Progenitor cell of endocrine pancreas (in vitro differentiated cells): ENCODE data around the gene DTNB. TPM values are rescaled to one million over a fixed set of nuclear protein-coding genes. Genes with fewer than 3 reads are reported as not detected.

ENCODE experiments used
- DNase-seq: peaks from one replicate; pipeline ENCODE4 v3.0.0; 2021; ENCODE audit warnings: low spot score; ENCODE audit not compliant: unreplicated experiment
- H3K27ac Mint-ChIP-seq: 2 replicates; pipeline ENCODE4 v1.8.0; 2021; ENCODE audit warnings: mild to moderate bottlenecking, moderate library complexity, mixed read lengths
- H3K27me3 Mint-ChIP-seq: 2 replicates; pipeline ENCODE4 v1.8.0; 2021; ENCODE audit warnings: mixed read lengths
- H3K36me3 Mint-ChIP-seq: 2 replicates; pipeline ENCODE4 v1.8.0; 2022; ENCODE audit warnings: mixed read lengths; ENCODE audit not compliant: insufficient read depth
- H3K4me1 Mint-ChIP-seq: 2 replicates; pipeline ENCODE4 v1.8.0; 2021; ENCODE audit warnings: low read depth, mixed read lengths
- H3K4me3 Mint-ChIP-seq: 2 replicates; pipeline ENCODE4 v1.8.0; 2021; ENCODE audit warnings: low read depth, mild to moderate bottlenecking, moderate library complexity, mixed read lengths
- H3K9me3 Mint-ChIP-seq: 2 replicates; pipeline ENCODE4 v1.8.0; 2021; ENCODE audit warnings: low read depth, mixed read lengths
- CTCF ChIP-seq: fragments of 200-600 bp; sonication (generic); IDR thresholded peaks from one replicate; pipeline ENCODE4 v1.5.0; 2021; ENCODE audit warnings: antibody characterized with exemption, mild to moderate bottlenecking; ENCODE audit not compliant: unreplicated experiment
- total RNA-seq: library from RNA; stranded (reverse); gene quantifications from 2 replicates; pipeline ENCODE4 v1.2.1, GENCODE V29; 2021

The DTNB gene
- total RNA-seq, 1 donor from 2014 or later = 29.3 TPM

DNA sequence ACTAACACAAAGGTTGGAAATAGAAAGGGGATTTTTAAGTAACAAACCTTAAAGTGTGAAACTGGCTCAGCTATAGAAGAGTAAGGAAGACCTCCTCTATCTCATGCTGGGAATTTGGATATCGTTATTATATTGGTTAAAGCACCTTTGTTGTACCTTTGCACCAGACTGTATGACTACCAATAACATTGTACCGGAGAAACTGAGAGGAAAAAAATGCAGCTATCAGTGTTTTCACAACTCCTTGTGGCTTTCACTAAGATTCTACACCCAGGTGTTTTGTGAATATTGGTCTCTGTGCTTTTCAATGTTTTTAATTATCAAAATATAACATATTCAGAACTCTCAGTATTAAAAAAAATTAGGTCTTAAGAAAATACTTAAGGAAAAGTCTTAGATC, 48.7 kb downstream of the DTNB start:
- Mint-ChIP-seq H3K9me3 (no peaks in the 10 kb centered on the region), H3K27ac (no peak overlapping the region), H3K4me1 (peaks cover 4% of the 10 kb centered on the region), H3K36me3 (peaks cover 8% of the 10 kb centered on the region), H3K4me3 (no peak overlapping the region), H3K27me3 (no peaks in the 10 kb centered on the region)
- DNase-seq = no peak
- TF ChIP-seq CTCF = no peak

- Mint-ChIP-seq H3K4me3 (no peak overlapping the region), H3K27ac (peak overlapping the region; percentile 30)
Measured at GRCh38 chr2:25623361-25623760, 50.0 kb downstream of the DTNB start.

DNA sequence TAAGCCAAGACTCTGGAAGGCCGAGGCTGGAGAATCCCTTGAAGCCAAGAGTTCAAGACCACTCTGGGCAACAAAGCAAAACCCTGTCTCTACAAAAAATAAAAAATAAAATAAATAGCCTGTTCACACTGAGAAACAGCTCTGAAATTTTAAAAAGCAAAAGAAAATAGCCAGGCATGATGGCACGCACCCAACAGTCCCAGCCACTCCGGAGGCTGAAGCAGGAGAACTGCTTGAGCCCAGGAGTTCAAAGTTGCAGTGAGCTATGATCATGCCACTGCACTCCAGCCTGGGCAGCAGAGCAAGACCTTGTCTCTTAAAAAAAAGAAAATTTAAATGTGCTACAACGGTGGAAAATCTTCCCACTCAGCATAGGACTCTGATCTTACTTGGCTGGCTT, 52.7 kb downstream of the DTNB start:
- TF ChIP-seq CTCF = no peak
- peaks cover 4% of the 10 kb centered on the region for H3K9me3 Mint-ChIP-seq
- H3K4me1 Mint-ChIP-seq = peaks cover 25% of the 10 kb centered on the region
- no peak overlapping the region for H3K27ac Mint-ChIP-seq
- H3K4me3 Mint-ChIP-seq = no peak overlapping the region
- H3K36me3 Mint-ChIP-seq = peaks cover 7% of the 10 kb centered on the region
- no peaks in the 10 kb centered on the region for H3K27me3 Mint-ChIP-seq
- DNase-seq = no peak

More at GRCh38 chr2:25623361-25623760, 50.0 kb downstream of the DTNB start:
- peaks cover 12% of the 10 kb centered on the region for H3K4me1 Mint-ChIP-seq
- no peaks in the 10 kb centered on the region for H3K9me3 Mint-ChIP-seq
- H3K36me3 Mint-ChIP-seq = peaks cover 8% of the 10 kb centered on the region
- DNase-seq = no peak
- no peaks in the 10 kb centered on the region for H3K27me3 Mint-ChIP-seq
- TF ChIP-seq CTCF = no peak

GRCh38 chr2:25620077-25620476, 53.3 kb downstream of the DTNB start:
- no peak for TF ChIP-seq CTCF
- H3K9me3 Mint-ChIP-seq = peaks cover 4% of the 10 kb centered on the region
- no peak overlapping the region for H3K27ac Mint-ChIP-seq

GRCh38 chr2:25619185-25619584, 54.2 kb downstream of the DTNB start:
- H3K27me3 Mint-ChIP-seq = no peaks in the 10 kb centered on the region
- H3K9me3 Mint-ChIP-seq = peaks cover 6% of the 10 kb centered on the region
- H3K36me3 Mint-ChIP-seq = peaks cover 11% of the 10 kb centered on the region
- no peak for DNase-seq
- H3K27ac Mint-ChIP-seq = no peak overlapping the region
- H3K4me3 Mint-ChIP-seq = no peak overlapping the region
- no peak for TF ChIP-seq CTCF
- H3K4me1 Mint-ChIP-seq = peaks cover 33% of the 10 kb centered on the region

More at GRCh38 chr2:25620077-25620476, 53.3 kb downstream of the DTNB start:
- Mint-ChIP-seq H3K4me1 (peaks cover 29% of the 10 kb centered on the region), H3K36me3 (peaks cover 7% of the 10 kb centered on the region), H3K4me3 (no peak overlapping the region), H3K27me3 (no peaks in the 10 kb centered on the region)
- DNase-seq = no peak
